ENCODE results near the gene N4BP2L2. TPM values are rescaled to one million over a fixed set of nuclear protein-coding genes. Genes with fewer than 3 reads are reported as not detected.

Gene N4BP2L2
- total RNA-seq, 2 experiments from 2014 or later, result 84.5 to 85.2 TPM

DNA sequence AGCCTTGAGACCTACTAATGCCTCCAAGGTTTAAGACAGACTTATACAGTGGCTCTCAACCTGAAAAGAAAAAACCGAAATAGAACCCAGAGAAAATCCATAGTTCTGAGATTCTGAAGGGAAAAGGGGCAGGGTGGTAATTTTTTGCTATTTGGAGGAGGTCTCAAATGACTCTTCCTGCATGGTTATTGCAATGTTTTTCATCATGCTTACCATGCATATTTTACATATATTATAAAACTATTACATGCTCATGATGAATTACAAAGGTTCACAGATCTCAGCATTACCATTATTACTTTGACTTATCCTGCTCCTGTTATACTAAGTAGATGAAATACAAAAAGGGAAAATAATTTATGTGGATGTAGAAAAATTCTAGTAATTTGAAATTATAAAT is 47.6 kb downstream of the N4BP2L2 start:
- Mint-ChIP-seq H3K27me3 (no peaks in the 10 kb centered on the region), H3K9me3 (no peaks in the 10 kb centered on the region), H3K27ac (no peak overlapping the region), H3K4me1 (ENCODE audit: low read depth) (no peaks in the 10 kb centered on the region), H3K4me3 (no peak overlapping the region), H3K36me3 (ENCODE audit: low read depth) (no peaks in the 10 kb centered on the region)
- TF ChIP-seq, protein P1, sequence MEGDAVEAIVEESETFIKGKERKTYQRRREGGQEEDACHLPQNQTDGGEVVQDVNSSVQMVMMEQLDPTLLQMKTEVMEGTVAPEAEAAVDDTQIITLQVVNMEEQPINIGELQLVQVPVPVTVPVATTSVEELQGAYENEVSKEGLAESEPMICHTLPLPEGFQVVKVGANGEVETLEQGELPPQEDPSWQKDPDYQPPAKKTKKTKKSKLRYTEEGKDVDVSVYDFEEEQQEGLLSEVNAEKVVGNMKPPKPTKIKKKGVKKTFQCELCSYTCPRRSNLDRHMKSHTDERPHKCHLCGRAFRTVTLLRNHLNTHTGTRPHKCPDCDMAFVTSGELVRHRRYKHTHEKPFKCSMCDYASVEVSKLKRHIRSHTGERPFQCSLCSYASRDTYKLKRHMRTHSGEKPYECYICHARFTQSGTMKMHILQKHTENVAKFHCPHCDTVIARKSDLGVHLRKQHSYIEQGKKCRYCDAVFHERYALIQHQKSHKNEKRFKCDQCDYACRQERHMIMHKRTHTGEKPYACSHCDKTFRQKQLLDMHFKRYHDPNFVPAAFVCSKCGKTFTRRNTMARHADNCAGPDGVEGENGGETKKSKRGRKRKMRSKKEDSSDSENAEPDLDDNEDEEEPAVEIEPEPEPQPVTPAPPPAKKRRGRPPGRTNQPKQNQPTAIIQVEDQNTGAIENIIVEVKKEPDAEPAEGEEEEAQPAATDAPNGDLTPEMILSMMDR (IDR thresholded peaks at IDR 0.05), result no peak
- ATAC-seq (no peak), DNase-seq (no peak)
- POLR2A ChIA-PET, result no interaction called here
- intact Hi-C loops (cut with micrococcal nuclease), result no loop called here
- CTCF ChIA-PET, result no interaction called here

DNA sequence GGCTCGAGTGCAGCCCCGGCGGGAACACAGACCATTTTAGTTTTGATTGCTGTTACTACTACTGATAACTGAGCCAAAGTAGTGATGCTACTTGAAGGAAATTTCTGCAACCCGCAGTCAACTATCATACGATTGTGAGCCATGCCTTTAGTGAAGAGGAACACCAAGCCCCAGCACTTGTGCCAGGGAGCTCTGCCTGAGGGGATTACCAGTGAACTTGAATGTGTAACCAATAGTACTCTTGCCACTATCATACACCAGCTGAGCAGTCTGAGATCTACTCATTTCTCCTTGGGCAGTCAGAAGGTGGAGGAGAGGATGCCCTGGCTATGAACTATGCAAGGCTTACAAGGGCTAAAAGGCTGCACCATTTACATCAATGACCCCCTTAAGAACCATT is 61.7 kb downstream of the N4BP2L2 start:
- ATAC-seq (no peak), DNase-seq (no peak)
- ChIA-PET POLR2A (interaction anchor here (1.0 kb wide), 1 partner anchor 120 kb away, joined by 3 read pairs; no protein-coding TSS in a partner anchor), CTCF (interaction anchor here (0.6 kb wide), 1 partner anchor 43 kb away, joined by 3 read pairs; no protein-coding TSS in a partner anchor)
- Mint-ChIP-seq H3K9me3 (no peaks in the 10 kb centered on the region), H3K4me1 (ENCODE audit: low read depth) (peaks cover 7% of the 10 kb centered on the region), H3K36me3 (ENCODE audit: low read depth) (peaks cover 3% of the 10 kb centered on the region), H3K4me3 (no peak overlapping the region), H3K27ac (no peak overlapping the region), H3K27me3 (no peaks in the 10 kb centered on the region)
- intact Hi-C loops (cut with micrococcal nuclease), result no loop called here
- TF ChIP-seq, protein P1 (IDR thresholded peaks at IDR 0.05), result no peak

DNA sequence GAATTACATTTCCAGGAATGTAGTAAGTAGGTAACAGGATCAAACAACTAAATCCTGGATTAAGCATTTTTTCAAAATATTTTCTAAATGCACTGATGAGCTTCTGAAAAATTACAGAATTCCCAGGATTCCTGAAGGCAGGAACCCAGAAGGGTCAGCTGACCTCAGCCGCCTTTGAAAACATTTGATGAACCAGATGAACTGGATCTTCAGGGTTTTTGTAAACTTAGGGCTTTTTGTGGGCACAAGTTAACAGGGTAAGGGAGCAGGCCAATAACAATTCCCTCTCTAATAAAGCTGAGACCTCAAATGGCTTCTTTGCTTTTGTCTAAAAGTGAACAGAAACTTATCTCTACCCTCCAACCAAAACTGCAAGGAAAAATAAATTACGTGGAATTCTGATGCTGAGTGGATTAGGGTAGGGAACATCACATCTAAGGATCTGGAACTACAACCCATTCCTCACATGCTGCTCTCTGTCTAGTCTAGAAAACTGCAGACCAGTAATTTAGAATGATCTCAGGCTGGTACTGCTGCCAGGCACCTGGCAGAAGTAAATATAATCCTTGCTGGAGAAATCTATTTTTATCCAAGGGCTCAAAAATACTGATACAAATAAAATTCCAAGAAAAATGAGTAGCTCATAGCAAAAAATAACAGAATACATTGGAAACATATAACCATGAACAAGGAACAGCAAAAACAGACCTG is 62.4 kb downstream of the N4BP2L2 start:
- peaks cover 9% of the 10 kb centered on the region for H3K4me1 Mint-ChIP-seq (ENCODE audit: low read depth)
- TF ChIP-seq, protein P1 (IDR thresholded peaks at IDR 0.05), result no peak
- no peak for DNase-seq
- intact Hi-C loops (cut with micrococcal nuclease), result no loop called here
- ATAC-seq, result no peak
- peaks cover 3% of the 10 kb centered on the region for H3K36me3 Mint-ChIP-seq (ENCODE audit: low read depth)
- POLR2A ChIA-PET, result interaction anchor here (1.0 kb wide), 1 partner anchor 121 kb away, joined by 3 read pairs; no protein-coding TSS in a partner anchor
- no peak overlapping the region for H3K27ac Mint-ChIP-seq
- H3K27me3 Mint-ChIP-seq, result no peaks in the 10 kb centered on the region
- H3K9me3 Mint-ChIP-seq, result no peaks in the 10 kb centered on the region
- no peak overlapping the region for H3K4me3 Mint-ChIP-seq
- CTCF ChIA-PET, result interaction anchor here (0.6 to 1.2 kb wide), 2 partner anchors 44 to 105 kb away, joined by 3 read pairs; no protein-coding TSS in a partner anchor

- Mint-ChIP-seq H3K4me1 (ENCODE audit: low read depth) (peaks cover 9% of the 10 kb centered on the region), H3K27me3 (no peaks in the 10 kb centered on the region), H3K36me3 (ENCODE audit: low read depth) (peaks cover 3% of the 10 kb centered on the region), H3K4me3 (no peak overlapping the region), H3K27ac (no peak overlapping the region), H3K9me3 (no peaks in the 10 kb centered on the region)
- CTCF ChIA-PET, result interaction anchor here (1.2 kb wide), 1 partner anchor 106 kb away, joined by 3 read pairs; no protein-coding TSS in a partner anchor
- POLR2A ChIA-PET, result no interaction called here
- TF ChIP-seq, protein P1 (IDR thresholded peaks at IDR 0.05), result no peak
- DNase-seq (no peak), ATAC-seq (no peak)
- intact Hi-C loops (cut with micrococcal nuclease), result no loop called here
These were observed 63.4 kb downstream of the N4BP2L2 start for GRCh38 chr13:32474999-32475792.

- no peaks in the 10 kb centered on the region for H3K9me3 Mint-ChIP-seq
- intact Hi-C loops (cut with micrococcal nuclease), result no loop called here
- peaks cover 3% of the 10 kb centered on the region for H3K36me3 Mint-ChIP-seq (ENCODE audit: low read depth)
- no peaks in the 10 kb centered on the region for H3K27me3 Mint-ChIP-seq
- ATAC-seq (no peak), DNase-seq (no peak)
- TF ChIP-seq, protein P1 (IDR thresholded peaks at IDR 0.05), result no peak
- H3K27ac Mint-ChIP-seq, result no peak overlapping the region
- ChIA-PET POLR2A (no interaction called here), CTCF (no interaction called here)
- H3K4me1 Mint-ChIP-seq (ENCODE audit: low read depth), result peaks cover 9% of the 10 kb centered on the region
- no peak overlapping the region for H3K4me3 Mint-ChIP-seq
These were observed 64.9 kb downstream of the N4BP2L2 start for GRCh38 chr13:32473650-32474049.
